Fibroblast of skin of scalp (primary cell): ENCODE data around the gene CYP51A1. TPM values are rescaled to one million over a fixed set of nuclear protein-coding genes. Genes with fewer than 3 reads are reported as not detected.
"Not testable (repeated sequence)": the region's sequence is repeated elsewhere in the genome, so short reads cannot be mapped to it uniquely, and the experiment has no call there.

Experiments
- DNase-seq: peaks from one replicate; pipeline ENCODE4 v3.0.0-alpha.2; 2013
- polyA plus RNA-seq, 2 experiments: library from polyadenylated mRNA; unstranded; fragments of 120-200 nt; gene quantifications; one replicate each; pipeline ENCODE4 v1.2.1, GENCODE V29; 2013; ENCODE audit not compliant: insufficient read length in 2 of 2

The CYP51A1 gene
- 36.8 TPM for polyA plus RNA-seq (2013, experiment 1 of 2; ENCODE audit: insufficient read length)
- 37.7 TPM for polyA plus RNA-seq (2013, experiment 2 of 2; ENCODE audit: insufficient read length)

DNA sequence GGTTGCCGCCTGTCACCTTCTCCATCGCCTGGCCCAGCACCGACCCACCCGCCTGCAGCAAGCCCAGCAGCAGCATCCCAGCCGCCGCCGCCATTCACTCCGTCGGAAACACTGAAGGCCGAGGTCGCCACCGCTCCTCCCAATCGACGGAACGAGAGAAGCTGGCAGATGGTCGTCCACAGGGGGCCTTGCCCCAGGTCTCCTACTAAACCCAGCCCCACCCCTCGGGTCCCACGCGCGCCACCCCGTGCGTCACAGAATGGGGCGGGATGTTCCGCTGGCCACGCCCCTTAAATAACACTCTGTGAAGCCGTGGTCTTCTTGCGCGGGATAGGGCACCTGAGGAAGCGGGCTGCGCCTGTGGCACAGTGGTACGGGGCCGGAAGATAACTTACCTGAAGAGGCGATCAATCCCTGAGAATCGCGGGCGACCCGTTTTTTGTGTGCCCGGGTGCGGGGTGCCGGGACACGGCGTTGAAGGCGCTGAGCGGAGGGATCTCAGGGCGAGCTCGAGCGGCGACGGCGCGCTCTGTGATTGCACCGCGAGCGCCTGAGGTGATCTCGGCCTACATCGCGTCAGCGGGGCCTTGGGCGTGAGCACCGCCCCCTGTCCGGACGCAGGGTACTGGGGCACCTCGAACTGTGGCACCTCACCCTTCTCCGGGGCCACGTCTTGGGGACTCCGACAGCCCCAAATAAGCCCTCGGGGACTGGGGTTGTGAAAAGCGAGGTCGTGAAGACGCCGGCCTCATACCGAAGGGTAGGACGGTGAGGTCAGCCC, at the start of gene CYP51A1:
CYP51A1 (minus strand) TSS at position 207 of the 781 bp plus-strand sequence; CDS start at position 94, 113 bp downstream.
- DNase-seq = peak; percentile 94

DNA sequence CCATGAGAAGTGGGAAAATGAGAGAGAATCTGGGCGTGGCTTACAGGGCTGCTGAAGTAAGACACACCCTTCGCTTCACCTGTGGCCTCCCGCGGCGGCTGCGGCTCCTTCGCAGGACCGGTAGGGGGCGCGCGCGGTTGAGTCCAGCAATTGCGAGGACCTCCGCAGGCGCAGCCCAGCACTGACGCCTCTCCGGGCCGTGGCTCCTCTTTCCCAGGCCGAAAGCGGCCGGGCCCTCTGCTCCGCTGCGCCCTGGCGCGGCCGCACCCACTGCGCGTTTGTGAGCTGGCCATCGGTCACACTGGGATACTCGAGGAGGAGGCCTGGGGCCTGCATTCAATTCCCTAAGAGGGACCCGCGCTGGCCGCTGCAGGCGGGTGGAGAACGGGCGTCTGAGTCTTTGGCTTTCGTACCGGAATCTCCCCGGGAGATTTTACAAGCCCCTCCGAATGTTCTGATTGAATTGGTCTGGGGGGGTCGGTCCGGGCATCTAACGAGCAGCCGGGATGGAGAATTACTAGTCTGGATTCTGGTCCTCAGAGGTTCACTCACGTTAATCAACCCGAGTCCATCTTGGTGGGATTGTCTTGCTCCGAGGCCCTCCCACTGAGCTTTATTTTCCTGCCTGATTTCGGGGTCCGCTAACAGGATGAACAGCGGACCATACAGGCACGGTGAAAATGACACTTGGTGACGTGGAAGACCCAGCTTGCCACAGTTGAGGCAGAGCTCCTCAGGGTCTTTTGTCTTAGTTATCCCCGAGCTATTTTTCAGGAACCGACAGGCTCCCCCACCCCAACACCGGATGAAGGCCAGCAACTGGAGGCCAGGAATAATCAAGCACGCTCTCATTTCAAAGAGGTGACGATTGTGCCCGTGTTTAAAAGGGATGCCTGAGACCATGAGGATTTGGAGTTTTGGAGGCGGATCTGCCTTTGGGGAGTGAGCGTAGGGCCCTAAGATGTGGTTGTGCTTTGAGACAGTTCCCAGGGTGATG, 44.9 kb upstream of the CYP51A1 start, which contains the start of gene LRRD1:
LRRD1 (minus strand) TSS at position 215 of the 997 bp plus-strand sequence. CDS start 13,940 bp downstream, outside the sequence.
- peak; percentile 84 for DNase-seq

DNA sequence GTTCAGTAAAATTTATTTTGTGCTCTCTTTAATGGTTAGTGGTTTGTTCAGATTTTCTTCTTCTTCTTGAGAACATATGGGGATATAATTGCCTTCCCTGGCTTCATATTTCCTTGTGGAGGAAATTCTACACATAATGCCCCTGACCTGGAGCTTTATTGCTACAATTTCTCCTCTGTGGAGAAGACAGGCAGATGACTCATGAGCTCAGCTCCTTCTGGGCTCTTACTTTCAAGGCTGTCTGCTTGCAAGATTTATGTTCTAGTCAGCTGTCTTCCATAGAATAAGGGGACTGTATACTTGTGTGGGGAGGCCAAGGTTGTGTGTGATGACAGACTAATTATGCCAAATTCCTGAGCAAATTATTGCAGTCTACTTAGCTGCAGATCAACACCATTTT, 43.1 kb upstream of the CYP51A1 start:
- peak; percentile 40 for DNase-seq

DNA sequence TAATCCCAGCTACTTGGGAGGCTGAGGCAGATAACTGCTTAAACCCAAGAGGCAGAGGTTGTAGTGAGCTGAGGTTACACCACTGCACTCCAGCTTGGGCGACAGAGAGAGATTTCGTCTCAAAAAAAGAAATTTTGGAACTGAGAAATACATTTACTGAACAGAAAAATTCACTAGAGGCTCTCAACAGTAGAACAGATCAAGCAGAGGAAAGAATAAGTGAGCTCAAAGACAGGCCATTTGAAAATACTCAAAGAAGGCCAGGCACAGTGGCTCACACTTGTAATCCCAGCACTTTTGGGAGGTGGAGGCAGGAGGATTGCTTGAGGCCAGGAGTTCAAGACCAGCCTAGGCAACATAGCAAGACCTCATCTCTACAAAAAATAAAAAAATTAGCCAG, 35.3 kb upstream of the CYP51A1 start:
- DNase-seq = not testable (repeated sequence)

DNA sequence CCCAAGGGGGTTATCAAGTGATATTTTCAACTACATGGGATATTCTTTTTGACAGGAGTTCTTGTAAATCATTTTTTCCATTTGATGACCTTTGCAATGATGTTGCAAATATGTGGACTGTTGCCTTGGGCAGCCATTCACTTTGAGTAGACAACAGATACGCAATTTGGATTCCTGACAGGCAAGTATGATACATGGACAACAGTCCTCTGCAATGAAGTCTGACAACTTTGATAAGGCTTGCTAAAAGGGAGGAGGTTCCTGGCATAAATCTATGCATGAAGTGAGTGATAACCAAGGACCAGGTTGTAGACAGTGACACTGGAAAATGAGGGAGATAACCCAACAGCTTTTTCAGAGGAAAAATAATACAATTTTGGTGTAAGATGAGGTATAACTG, 27.0 kb upstream of the CYP51A1 start:
- DNase-seq = no peak

DNA sequence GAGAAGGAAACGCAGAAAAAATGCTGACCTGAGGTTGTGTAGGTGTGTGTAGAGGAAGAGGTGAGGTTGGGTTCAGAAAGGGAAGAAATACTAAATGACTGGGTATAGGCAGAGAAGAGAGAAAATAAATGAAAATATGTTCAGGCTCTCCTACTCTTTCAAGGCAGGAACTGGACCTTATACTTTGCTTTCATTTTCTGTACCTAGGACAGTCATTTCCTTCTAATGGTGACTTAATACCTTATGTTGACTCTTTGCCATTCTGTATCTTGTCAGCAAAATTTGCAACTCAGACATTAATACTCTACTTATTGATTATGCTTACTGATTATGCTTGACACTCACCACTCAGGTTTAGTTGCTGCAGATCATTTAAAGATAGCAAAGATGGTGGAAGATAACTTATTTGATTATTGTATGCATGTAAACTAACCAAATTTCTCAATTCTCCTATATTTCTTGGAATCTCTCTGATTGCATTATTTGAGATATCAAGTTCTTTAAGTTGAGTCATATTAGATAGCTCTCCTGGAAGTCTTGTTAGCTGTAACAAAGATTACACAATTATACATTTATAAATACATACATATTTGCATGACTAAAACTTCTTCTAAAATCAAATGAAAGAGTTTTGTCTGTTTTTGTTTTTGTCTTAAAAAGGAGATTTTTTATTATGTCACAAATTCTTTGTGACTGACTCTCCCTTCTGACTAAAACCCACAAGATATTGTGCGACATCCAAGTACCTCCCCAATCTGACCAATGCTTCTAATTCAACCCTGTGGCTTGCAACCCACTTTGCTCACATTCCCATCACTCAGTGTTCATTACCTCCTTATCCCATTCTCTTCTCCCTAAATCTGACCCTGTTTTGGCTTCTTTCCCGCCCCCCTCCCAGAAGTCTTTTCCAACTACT, 24.6 kb upstream of the CYP51A1 start:
- DNase-seq = peak; percentile 91

DNA sequence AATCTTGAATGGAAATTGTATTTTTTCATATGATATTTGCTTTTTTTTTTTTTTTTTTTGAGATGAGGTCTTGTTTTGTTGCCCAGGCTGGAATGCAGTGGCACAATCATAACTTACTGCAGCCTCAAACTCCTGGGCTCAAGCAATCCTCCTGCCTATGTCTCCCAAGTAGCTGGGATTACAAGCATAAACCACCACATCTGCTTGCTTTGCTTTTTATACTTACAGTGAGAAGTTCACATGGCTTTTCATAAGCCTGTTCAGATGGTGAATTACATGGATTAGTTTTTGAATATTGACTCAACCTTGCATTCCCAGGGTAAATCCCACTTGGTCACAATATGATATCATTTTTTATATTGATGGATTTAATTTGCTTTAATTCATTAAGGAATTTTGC, 22.7 kb upstream of the CYP51A1 start:
- DNase-seq = peak; percentile 10

DNA sequence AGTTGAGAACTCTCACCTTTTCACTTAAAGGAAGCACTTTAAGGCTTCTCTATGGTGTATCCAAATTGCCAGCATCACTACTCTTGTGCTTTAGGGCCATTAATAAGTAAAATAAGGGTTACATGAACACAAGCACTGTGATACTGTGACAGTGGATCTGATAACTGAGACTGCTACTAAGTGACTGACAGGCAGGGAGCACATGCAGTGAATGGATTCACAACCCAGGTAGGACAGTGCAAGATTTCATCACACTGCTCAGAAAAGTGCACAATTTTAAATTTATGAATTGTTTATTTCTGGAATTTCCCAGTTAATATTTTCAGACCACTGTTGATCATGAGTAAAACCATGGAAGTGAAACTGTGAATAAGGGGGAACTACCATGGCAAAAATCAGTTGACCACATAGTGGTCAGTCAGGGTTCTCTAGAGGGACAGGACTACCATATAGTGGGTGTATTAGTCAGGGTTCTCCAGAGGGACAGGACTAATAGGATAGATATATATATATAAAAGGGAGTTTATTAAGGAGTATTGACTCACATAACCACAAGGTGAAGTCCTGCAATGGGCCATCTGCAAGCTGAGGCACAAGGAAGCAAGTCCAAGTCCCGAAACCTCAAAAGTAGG, 20.9 kb upstream of the CYP51A1 start:
- DNase-seq = no peak

DNA sequence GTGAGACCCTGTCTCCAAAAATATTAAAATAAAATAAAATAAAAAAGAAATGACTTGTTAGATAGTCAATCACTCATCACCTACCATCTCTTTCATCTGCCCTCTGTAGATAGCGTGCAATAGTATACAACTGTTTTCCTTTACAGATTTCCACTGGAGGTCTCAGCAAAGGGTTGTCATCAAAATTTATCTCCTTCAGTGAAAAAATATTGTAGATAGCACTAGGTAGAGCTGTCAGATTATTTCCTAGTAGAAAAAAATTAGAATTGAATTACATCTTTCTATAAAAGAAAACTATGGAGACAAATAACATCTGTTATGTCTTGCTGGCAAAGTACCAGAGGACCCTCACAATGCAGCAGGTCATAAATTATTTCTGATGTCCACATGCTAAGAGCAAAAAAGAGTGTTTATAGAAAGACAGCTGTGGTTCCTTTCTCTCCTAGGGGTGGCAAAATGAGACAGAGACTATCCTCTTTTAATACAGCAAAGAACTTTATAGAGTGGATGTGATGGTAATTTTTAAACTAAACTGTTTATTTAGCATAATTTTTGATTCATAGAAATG, 16.3 kb upstream of the CYP51A1 start:
- no peak for DNase-seq

DNA sequence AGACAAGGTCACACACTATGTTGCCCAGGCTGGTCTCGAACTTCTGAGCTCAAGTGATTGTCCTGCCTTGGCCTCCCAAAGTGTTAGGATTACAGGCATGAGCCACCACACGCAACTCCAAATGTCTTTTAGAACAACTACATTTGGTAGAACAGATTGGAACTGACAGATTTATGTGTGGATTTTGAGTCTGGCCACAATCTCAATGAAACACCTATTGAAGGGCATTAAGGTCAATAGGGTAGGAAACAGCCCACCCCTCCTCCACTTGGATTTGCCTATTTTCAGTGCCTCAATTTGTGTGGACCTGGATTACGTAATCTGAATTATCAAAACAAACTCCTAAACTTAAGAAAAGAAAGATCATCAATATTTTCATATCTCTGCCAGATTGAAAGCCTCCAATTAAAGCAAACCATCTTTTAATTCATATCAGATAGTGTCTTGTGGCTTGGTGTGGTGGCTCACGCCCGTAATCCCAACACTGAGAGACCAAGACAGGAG, 15.5 kb upstream of the CYP51A1 start:
- no peak for DNase-seq

DNA sequence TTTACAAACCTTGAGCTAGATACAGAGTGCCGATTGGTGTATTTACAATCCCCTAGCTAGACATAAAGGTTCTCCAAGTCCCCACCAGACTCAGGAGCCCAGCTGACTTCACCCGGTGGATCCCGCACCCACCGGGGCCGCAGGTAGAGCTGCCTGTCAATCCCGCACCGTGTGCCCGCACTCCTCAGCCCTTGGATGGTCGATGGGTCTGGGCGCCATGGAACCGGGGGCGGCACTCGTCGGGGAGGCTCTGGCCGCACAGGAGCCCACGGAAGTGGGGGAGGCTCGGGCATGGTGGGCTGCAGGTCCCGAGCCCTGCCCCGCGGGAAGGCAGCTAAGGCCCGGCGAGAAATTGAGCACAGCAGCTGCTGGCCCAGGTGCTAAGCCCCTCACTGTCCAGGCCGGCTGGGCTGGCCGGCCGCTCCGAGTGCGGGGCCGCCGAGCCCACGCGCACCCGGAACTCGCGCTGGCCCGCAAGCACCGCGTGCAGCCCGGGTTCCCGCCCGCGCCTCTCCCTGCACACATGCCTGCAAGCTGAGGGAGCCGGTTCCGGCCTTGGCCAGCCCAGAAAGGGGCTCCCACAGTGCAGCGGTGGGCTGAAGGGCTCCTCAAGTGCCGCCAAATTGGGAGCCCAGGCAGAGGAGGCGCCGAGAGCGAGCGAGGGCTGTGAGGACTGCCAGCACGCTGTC, 9.1 kb upstream of the CYP51A1 start:
- DNase-seq = not testable (repeated sequence)

DNA sequence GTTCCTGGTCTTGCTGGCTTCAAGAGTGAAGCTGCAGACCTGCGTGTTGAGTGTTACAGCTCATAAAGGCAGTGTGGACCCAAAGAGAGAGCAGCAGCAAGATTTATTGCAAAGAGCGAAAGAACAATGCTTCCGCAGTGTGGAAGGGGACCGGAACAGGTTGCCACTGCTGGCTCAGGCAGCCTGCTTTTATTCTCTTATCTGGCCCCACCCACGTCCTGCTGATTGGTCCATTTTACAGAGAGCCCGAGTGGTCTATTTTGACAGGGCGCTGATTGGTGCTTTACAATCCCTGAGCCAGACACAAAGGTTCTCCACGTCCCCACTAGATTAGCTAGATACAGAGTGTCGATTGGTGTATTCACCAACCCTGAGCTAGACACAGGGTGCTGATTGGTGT, 8.5 kb upstream of the CYP51A1 start:
- DNase-seq = not testable (repeated sequence)

DNA sequence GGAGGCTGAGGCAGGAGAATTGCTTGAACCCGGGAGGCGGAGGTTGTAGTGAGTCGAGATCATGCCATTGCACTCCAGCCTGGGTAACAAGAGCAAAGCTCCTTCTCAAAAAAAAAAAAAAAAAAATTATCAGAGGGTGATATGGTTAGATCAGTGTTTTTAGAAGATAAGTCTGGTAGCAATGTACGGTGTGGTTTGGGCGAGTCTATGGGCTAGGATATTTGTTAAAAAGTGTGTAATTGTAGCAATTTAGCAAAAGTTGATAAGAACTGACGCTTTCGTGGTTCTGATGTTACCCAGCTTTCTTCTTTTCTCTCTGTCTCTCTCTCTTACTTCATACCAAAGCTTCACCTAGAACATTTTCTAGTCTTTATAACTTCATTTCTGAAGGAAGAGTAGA, 6.9 kb upstream of the CYP51A1 start:
- DNase-seq = no peak

DNA sequence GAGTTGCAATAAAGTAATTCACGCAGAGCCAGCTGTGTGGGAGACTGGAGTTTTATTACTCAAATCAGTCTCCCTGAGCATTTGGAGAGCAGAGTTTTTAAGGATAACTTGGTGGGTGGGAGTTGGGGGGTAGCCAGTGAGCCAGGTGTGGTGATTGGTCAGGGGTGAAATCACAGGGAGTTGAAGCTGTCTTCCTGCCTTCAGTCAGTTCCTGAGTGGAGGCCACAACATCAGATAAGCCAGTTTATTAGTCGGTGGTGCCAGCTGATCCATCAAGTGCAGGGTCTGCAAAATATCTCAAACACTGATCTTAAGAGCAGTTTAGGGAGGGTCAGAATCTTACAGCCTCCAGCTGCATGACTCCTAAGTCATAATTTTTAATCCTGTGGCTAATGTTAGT, 3.3 kb upstream of the CYP51A1 start:
- DNase-seq = no peak

DNA sequence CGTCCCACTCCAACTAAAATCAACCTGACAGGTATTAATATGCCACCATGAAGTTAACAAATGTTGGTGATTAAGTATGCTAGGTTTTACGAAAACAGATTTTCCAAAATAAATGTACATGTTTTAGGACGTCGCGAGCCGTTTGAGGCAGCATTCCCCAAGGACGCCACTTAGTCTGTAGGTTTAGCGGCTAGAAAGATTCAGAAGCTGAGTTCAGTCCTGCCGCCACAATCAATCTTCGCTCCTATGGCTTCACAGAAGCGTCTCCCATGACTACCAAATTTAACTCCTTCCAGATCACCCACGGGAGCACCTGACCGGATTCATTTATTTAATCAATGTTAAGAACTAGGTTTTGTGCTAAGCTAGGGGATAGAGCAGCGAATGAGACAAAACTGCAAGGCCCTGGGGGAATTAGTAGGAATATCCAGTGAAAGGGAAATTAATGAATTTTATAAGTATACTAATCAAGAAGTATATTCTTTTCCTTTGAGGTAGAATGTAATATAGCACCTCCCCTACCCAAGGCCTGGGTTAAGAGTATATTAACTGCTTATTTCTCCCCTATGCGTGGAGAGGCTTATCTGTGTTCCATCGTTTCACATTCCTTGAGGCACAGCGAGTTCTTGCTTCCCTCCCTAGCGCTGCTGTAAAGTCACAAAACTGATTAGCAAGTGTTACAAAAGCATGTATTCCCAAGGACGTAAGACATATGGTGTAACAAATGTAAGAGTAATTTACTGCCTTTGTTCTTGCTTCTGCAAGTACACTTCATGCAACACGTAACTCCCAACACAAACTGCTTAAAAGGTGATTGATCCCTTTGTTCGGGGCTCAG, 994 bp upstream of the CYP51A1 start:
- DNase-seq = peak; percentile 22

DNA sequence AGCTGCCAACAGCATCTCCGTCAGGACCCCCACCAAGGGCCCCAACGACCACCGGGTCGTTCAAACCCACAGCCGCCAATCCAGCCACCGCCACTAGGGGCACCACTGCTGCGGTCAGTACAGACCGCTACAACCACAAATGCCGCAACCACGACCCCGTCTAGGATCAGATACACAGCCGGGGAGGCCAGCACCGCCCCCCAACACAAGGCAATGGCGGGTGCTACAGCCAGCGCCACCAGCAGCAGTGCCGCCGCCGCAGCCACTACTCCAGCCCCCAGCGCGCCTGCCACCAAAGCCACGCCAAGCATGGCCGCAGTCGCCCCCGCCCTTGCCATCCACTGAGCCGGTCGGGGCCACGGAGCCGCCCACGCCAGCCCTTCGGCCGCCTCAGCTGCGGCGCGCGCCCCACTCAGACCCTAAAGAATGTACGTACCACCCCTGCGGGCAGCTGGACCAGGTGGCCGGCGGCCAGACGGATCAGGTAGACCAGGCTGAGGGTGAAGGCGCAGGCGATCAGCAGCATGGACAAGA, 473 bp downstream of the CYP51A1 start:
- peak; percentile 53 for DNase-seq

DNA sequence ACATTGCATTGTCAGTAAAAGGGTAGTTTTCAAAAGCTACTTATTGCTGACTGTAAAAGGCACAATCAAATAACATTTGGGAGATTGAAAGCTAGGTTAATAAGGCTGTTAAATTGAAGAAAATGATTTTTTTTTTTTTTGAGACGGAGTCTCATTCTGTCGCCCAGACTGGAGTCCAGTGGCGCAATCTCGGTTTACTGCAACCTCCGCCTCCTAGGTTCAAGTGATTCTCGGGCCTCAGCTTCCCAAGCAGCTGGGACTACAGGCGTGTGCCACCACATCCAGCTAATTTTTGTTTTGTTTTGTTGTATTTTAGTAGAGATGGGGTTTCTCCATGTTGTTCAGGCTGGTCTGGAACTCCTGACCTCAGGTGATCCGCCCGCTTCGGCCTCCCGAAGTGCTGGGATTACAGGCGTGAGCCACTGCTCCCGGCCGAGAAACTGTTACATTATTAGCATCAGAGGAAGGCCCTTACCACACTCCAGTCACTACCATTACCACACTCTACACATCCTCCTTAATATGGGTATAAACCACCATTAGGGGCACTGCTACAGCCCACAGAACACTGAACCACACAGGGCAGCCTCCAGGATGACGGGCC, 1.0 kb downstream of the CYP51A1 start:
- no peak for DNase-seq

DNA sequence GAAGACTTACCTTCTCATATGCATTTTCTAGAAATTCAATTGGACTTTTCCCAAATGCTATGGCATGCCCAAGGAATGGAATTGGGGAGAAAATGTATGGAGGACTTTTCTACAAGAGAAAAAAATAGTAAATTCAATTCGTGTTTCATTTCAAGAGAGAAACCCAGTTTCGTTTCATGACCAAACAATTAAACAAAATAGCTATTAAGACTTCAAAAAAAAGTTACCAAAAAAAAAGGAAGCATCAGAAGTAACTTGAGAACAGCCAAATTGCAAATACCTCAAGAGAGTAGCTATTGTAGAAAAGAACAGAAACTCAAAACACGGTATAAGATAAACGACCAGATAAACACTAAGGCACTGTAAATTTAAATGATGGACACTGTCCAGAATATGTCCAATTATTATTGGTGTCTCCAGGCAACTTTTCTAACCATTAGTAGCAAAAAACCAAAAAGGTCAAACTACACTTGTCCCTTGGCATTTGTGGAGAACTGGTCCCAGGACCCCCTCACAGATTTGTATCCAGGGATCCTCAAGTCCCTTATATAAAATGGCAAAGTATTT, 2.4 kb downstream of the CYP51A1 start:
- no peak for DNase-seq
